Choroid plexus epithelial cell (primary cell): ENCODE measurements around the gene SLC10A1.

Source experiments
- DNase-seq: peaks from one replicate; pipeline ENCODE4 v3.0.0-alpha.2; 2010; ENCODE audit warnings: low read depth
- H3K4me3 ChIP-seq: 2 replicates; pipeline ENCODE4 v1.5.1; 2011; ENCODE audit warnings: low read depth, mild to moderate bottlenecking, control low read depth, low read length, moderate library complexity
- TF ChIP-seq, protein P1 (sequence below): conservative IDR thresholded peaks from 2 replicates; pipeline ENCODE4 v1.5.1; 2011; ENCODE audit warnings: low read depth, mild to moderate bottlenecking, control low read depth, inconsistent platforms, low read length, moderate library complexity

SLC10A1 gene

DNA sequence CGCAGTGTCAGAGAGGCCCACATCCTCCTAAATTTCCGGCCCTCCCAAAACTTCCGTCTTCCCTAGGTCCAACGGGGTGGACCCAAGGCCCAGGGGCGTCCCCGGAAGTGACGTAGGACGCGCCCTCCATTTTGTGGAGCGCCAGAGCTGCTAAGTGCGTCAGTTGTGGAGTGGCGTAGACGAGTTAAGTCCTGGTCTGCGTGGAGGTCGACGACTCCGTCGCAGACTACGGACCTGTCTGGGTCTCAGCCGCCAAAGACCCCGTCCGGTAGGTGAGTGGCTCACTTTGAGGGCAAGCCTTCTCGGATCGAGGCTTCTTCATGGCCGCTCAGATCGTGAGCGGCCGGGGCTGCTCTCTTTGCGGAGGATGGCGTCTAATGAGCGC is 30.1 kb downstream of the SLC10A1 start, which contains the start of gene SRSF5:
TSS of gene SRSF5 (plus strand) at position 159 of the 385 bp plus-strand sequence. CDS start 1,015 bp downstream, outside the sequence.
- TF ChIP-seq, protein P1, sequence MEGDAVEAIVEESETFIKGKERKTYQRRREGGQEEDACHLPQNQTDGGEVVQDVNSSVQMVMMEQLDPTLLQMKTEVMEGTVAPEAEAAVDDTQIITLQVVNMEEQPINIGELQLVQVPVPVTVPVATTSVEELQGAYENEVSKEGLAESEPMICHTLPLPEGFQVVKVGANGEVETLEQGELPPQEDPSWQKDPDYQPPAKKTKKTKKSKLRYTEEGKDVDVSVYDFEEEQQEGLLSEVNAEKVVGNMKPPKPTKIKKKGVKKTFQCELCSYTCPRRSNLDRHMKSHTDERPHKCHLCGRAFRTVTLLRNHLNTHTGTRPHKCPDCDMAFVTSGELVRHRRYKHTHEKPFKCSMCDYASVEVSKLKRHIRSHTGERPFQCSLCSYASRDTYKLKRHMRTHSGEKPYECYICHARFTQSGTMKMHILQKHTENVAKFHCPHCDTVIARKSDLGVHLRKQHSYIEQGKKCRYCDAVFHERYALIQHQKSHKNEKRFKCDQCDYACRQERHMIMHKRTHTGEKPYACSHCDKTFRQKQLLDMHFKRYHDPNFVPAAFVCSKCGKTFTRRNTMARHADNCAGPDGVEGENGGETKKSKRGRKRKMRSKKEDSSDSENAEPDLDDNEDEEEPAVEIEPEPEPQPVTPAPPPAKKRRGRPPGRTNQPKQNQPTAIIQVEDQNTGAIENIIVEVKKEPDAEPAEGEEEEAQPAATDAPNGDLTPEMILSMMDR: no peak
- H3K4me3 ChIP-seq: peak within 1 kb of the TSS; percentile 99
- DNase-seq: peak; percentile 98

DNA sequence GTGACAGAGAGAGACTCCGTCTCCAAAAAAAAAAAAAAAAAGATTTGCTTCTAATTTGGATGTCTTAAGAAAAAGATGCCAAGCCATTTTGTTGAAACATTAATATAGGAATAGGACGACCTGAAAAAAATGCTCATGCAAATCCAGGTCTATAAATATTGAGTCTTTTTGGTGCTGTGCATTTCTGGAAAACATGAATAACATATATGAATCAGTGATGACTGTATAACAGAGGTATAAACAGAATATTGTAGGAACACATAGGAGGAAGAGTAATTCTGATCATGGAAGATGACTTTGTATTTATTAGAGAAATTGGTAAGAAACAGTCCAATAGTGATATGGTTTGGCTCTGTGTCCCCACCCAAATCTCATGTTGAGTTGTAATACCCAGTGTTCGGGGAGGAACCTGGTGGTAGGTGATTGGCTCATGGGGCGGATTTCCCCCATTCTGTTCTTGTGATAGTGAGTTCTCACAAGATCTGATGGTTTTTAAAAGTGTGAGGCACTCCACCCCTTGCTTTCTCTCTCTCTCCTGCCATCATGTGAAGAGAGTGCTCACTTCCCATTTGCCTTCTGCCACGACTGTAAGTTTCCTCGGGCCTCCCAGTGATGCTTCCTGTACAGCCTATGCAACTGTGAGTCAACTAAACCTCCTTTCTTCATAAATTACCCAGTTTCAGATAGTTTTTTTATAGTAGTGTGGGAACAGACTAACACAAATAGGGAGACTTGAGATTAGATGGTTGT is 33.1 kb downstream of the SLC10A1 start:
- TF ChIP-seq, protein P1: no peak
- DNase-seq: no peak
- no peak overlapping the region for H3K4me3 ChIP-seq

DNA sequence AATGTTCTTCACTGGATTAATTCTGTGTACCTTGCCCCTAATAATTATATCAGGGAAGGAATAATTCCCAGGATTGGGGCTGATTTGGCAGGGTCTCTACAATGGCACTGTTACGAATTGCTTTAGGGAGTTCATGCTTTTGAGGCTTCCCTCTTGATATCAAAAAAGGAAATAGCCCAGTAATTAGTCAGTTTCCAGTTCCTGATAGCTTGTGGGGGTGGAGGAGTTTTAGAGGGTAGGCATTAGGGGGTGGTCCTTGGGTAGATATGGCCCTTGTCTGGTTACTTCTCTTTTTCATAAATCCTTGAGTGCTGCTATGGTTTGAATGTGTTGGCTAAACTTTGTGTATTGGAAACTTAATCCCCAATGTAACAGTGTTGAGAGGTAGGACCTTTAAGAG is 36.2 kb downstream of the SLC10A1 start:
- TF ChIP-seq, protein P1: no peak
- H3K4me3 ChIP-seq: no peak overlapping the region
- DNase-seq: no peak

DNA sequence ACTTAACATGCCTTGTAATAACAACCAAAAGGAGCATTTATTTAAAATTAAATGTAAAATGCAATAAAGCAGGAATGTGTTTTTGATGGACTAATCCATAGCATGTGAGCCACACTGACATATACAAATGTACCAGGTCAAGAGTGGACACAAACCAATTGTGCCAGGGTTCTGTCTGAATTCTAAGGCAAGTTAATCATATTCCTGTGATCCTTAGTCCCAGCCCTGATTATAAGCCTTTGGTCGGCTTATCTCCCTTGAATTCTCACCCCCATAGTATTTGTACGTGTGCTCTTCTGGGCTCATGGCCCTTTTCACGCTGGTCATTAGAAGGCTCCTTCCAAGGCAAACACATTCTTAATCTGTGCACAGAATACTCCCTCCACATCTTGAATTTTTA is 40.7 kb downstream of the SLC10A1 start:
- DNase-seq: no peak
- no peak overlapping the region for H3K4me3 ChIP-seq
- TF ChIP-seq, protein P1: no peak

DNA sequence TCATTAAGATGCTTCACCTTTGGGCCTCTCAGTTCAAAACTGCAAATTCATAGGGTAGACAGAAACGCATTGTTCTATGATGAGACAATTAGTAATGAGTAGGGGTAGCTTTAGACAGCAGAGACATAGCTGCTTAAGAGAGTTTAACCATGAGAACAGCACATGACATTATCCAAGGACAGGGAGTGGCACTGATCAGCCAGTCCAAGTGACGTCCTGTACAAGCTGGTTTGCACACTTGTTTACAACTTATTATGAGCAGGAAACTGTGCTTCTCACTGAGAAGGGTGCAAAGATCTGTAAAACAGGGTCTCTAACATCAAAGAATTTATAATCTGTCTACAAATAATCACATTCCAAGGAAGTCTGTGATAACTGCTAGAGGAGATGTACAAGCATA is 41.3 kb downstream of the SLC10A1 start:
- no peak for DNase-seq
- TF ChIP-seq, protein P1: no peak
- no peak overlapping the region for H3K4me3 ChIP-seq

DNA sequence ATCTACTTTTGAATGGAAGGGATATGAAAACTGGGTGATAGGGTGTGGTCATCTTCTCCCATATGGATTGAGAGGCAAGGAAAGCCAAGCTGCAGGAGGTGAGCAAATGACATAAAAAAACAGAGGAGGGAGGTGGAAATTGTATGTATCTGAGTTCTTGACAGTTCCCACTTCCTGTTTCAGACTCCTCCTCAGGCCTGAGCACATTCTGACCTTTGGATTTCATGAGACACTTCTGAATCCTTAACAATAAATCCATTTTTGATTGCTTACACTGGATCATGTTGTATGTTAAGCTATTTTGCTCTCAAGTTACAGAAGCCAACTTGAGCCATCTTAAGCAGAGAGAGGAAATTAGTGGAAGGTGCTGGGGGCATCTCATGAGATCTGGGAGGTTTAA is 41.7 kb downstream of the SLC10A1 start:
- TF ChIP-seq, protein P1: no peak
- no peak for DNase-seq
- no peak overlapping the region for H3K4me3 ChIP-seq

DNA sequence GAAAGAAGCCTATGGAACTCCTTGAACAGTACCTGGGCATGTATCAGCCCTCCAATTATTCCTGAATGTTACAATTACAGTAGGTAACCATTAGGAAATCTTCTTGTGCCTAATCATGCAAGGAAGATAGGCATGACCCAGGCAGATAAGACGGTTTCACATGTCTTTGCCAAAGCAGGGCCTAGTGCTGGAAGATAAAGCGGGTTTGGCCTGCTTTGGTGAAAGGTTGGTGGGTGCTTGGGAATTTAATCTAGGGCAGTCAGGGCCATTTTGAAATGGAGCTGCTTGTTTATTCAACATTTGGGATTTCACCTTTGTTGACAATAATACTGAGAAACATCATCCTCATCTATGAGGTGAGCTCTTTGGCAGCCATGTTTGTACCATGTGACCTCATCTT is 42.6 kb downstream of the SLC10A1 start:
- TF ChIP-seq, protein P1: no peak
- DNase-seq: no peak
- H3K4me3 ChIP-seq: no peak overlapping the region
